IPS-NIHi7 (cell line): ENCODE data around the gene DCP2.
"Not testable (repeated sequence)": the region's sequence is repeated elsewhere in the genome, so short reads cannot be mapped to it uniquely, and the experiment has no call there.

Experiments
- DNase-seq: peaks from one replicate; pipeline ENCODE4 v3.0.0; 2012; ENCODE audit warnings: mixed read lengths; ENCODE audit errors: extremely low spot score

Gene DCP2

GRCh38 chr5:112976432-112977309 lies at the start of gene DCP2:
Gene DCP2 (plus strand): TSS chr5:112976798. CDS start chr5:112976934, 136 bp downstream.
- DNase-seq = peak; percentile 97

- DNase-seq = no peak
Observed at GRCh38 chr5:112929336-112930081, 47.1 kb upstream of the DCP2 start.

GRCh38 chr5:112930082-112930344 lies 46.6 kb upstream of the DCP2 start:
- DNase-seq = no peak

GRCh38 chr5:112931473-112931872 lies 45.1 kb upstream of the DCP2 start:
- DNase-seq = no peak

- no peak for DNase-seq
Observed at GRCh38 chr5:112933105-112933504, 43.5 kb upstream of the DCP2 start.

GRCh38 chr5:112933651-112934365 lies 42.8 kb upstream of the DCP2 start:
- DNase-seq = no peak

GRCh38 chr5:112934366-112934663 lies 42.3 kb upstream of the DCP2 start:
- no peak for DNase-seq

- DNase-seq = no peak
Observed at GRCh38 chr5:112935675-112936074, 40.9 kb upstream of the DCP2 start.

- DNase-seq = no peak
Observed at GRCh38 chr5:112938286-112938685, 38.3 kb upstream of the DCP2 start.

- no peak for DNase-seq
Observed at GRCh38 chr5:112940670-112941069, 35.9 kb upstream of the DCP2 start.

- no peak for DNase-seq
Observed at GRCh38 chr5:112948458-112948857, 28.1 kb upstream of the DCP2 start.

GRCh38 chr5:112951124-112951702 lies 25.4 kb upstream of the DCP2 start:
- no peak for DNase-seq

- DNase-seq = no peak
Observed at GRCh38 chr5:112956606-112957005, 20.0 kb upstream of the DCP2 start.

GRCh38 chr5:112957036-112957808 lies 19.4 kb upstream of the DCP2 start:
- no peak for DNase-seq

GRCh38 chr5:112958093-112959088 lies 18.2 kb upstream of the DCP2 start:
- no peak for DNase-seq

GRCh38 chr5:112959872-112960271 lies 16.7 kb upstream of the DCP2 start:
- DNase-seq = not testable (repeated sequence)

- no peak for DNase-seq
Observed at GRCh38 chr5:112960315-112960714, 16.3 kb upstream of the DCP2 start.

- no peak for DNase-seq
Observed at GRCh38 chr5:112960863-112961504, 15.6 kb upstream of the DCP2 start.

GRCh38 chr5:112963374-112963733 lies 13.2 kb upstream of the DCP2 start:
- DNase-seq = not testable (repeated sequence)

GRCh38 chr5:112965733-112966306 lies 10.8 kb upstream of the DCP2 start:
- DNase-seq = no peak
